Measurements from ENCODE around the gene TMEM169. TPM values are rescaled to one million over a fixed set of nuclear protein-coding genes. Genes with fewer than 3 reads are reported as not detected.

TMEM169 gene
- total RNA-seq, 1 donor from 2014 or later: 1.6 TPM

- intact Hi-C loops (cut with DNase I): no loop called here
- no peak for ATAC-seq
- DNase-seq (ENCODE audit: low spot score): no peak
These were observed 13.0 kb downstream of the TMEM169 start for GRCh38 chr2:216094701-216095100.

- intact Hi-C loops (cut with DNase I): no loop called here
- no peak for DNase-seq (ENCODE audit: low spot score)
- no peak for ATAC-seq
These were observed 17.0 kb downstream of the TMEM169 start for GRCh38 chr2:216098421-216099334.

DNA sequence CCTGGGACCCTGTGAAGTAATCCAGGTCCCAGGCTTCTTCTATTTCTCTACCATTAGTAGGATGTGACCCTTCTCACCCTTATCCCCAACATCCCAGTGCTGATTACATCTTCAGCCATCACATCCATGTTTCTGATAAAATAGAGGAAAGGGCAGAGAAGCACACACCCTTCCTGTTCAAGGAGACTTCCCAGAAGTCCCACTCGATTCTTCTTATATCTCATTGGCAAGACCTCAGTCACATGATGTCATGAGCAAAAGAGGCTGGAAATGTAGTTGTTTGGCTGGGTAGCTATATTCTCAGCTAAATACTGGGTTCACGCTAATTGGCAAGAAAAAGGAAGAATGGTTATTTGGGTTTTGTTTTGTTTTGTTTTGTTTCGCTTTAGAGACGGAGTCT, 19.4 kb downstream of the TMEM169 start:
- DNase-seq (ENCODE audit: low spot score): no peak
- ATAC-seq: no peak
- intact Hi-C loops (cut with DNase I): no loop called here

DNA sequence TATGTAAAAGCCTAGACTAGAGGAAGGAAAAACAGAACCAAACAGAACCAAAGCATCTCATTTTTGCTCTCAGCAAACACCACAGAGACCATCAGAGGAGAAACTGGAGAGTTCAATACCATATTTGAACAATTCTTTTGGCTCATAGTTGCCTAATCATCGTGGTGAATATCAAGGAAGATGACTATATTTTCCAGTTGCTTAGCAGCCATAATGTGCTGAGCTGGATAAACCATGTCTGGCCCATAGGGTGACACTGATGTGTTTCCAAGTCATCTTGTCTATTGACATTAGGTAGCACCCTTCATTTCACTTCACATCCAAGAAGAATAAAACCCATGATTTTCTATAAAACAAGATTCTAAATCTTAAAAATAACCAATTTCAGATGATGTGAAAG, 21.5 kb downstream of the TMEM169 start:
- no peak for ATAC-seq
- intact Hi-C loops (cut with DNase I): no loop called here
- no peak for DNase-seq (ENCODE audit: low spot score)

DNA sequence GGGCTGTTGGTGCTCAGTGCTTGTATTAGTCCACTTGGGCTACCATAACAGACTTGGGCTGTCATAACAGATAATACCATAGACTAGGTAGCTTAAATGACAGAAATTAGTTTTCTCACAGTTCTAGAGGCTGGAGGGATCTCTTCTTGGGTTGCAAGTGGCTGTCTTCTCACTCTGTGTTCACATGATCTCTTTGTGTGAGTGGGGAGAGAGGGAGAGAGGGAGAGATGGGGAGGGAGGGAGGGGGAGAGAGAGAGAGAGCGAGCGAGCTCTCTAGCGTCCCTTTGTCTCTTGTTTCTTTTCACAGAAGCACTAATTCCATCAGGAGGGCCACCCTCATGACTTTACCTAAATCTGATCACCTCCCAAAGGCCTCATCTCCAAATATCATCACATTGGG, 23.0 kb downstream of the TMEM169 start:
- ATAC-seq: no peak
- intact Hi-C loops (cut with DNase I): no loop called here
- DNase-seq (ENCODE audit: low spot score): no peak

DNA sequence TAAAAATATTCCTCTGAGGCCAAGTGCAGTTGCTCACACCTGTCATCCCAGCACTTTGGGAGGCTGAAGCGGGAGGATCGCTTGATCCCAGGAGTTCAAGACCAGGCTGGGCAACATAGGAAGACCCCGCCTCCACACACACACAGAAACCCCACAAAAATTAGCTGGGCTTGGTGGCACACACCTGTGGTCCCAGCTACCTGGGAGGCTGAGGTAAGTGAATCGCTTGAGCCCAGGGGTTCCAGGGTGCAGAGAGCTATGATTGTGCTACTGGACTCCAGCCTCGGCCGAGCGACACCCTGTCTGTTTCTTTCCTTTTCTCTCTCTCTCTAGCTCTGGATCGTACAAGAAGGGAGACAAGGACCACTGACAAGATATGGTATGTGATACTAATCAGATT, 25.6 kb downstream of the TMEM169 start:
- DNase-seq (ENCODE audit: low spot score) (no peak), ATAC-seq (no peak)
- intact Hi-C loops (cut with DNase I): no loop called here

DNA sequence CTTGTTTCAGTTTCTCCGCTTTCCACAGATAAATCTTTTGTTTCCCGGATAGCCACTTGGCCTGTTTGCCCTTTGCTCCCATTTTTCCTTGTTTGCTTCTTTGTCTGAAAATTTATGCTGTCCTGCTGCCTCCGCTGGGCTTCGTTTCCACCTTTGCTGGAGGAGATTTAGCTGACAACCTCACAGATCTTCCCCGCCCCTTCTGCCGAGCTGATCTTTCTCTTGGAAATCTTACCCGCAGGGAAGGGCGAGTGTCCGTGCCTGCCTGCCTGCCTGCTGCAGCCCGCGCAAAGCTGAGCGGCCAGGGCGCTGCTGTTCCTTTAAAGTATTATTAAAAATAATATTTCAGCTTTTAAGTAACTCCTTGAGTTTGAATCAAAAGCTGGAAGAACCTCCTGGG, 26.0 kb downstream of the TMEM169 start:
- intact Hi-C loops (cut with DNase I): no loop called here
- ATAC-seq (no peak), DNase-seq (ENCODE audit: low spot score) (no peak)

DNA sequence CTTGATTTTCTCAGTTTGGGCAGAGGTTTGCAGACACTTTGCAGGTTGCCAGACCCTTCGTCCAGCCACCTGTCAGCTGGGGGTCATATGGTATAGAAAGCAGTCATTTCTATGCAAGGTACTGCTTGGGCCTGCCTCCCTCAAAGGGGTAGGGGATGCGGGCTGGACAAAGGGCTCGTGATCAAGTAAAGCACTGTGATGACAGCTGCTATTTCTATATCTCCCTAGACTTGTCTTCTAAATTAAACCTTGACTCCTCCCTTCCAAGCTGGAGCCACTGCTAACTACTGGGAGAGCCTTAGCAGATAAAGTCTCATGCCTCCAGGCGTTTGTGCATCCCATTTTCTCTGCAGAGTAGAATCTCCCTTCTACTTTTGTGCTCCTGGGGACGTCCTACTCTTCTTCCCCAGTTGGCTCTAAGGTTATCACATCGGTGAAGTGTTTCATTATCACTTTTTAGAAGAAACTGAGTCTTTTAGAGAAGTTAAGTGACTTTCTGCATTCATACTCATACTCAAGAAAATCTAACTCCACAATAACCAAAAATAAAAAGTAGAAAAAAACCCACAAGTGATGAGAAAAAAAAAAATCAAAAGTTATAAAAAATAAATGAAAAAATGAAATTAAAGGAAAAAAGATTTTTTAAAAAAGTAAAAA, 26.7 kb downstream of the TMEM169 start:
- no peak for DNase-seq (ENCODE audit: low spot score)
- no peak for ATAC-seq
- intact Hi-C loops (cut with DNase I): no loop called here

GRCh38 chr2:216108967-216109921, 27.5 kb downstream of the TMEM169 start, which contains the start of gene XRCC5:
Gene XRCC5 (plus strand): TSS chr2:216109348. CDS start chr2:216109437, 89 bp downstream.
- DNase-seq (ENCODE audit: low spot score): peak; percentile 99
- ATAC-seq: peak; percentile 99
- intact Hi-C loops (cut with DNase I): no loop called here

- intact Hi-C loops (cut with DNase I): no loop called here
- ATAC-seq: peak; percentile 21
- DNase-seq (ENCODE audit: low spot score): no peak
These were observed 28.4 kb downstream of the TMEM169 start for GRCh38 chr2:216109962-216110614.

DNA sequence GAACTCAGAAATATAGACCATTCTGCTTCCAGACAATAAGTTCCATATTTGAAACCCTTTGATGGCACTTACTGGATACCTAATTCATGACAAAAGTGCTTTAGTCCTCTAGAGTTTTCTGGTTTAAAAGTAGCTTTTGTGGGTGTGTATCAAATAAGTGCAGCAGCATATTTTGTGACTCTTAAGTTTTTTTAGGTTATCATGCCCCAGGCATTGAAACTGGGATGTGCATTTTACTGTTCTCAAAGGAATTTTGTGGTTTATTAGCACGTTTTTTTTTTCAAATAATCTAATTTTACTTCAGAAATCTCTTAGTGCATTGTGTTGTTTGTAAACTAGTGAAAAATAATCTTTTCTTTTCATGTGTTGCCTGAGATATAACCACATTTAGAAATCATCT, 28.9 kb downstream of the TMEM169 start:
- ATAC-seq (no peak), DNase-seq (ENCODE audit: low spot score) (no peak)
- intact Hi-C loops (cut with DNase I): no loop called here

DNA sequence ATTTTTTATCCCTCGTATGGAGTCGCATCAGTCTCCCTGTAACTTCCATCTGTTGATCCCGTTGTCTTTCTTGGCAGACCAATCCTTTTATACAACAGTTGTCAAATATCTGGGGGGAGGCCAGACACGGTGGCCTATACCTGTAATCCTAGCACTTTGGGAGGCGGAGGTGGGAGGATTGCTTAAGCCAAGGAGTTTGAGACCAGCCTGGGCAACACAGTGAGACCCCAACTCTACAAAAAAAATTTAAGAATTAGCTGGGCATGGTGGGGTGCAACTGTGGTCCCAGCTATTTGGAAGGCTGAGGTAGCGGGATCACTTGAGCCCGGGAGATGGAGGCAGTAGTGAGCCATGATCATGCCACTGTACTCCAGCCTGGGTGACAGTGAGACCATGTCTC, 29.4 kb downstream of the TMEM169 start:
- ATAC-seq (no peak), DNase-seq (ENCODE audit: low spot score) (no peak)
- intact Hi-C loops (cut with DNase I): no loop called here

GRCh38 chr2:216112926-216113325, 31.2 kb downstream of the TMEM169 start:
- intact Hi-C loops (cut with DNase I): no loop called here
- ATAC-seq: no peak
- DNase-seq (ENCODE audit: low spot score): no peak

- intact Hi-C loops (cut with DNase I): no loop called here
- no peak for ATAC-seq
- no peak for DNase-seq (ENCODE audit: low spot score)
These were observed 31.9 kb downstream of the TMEM169 start for GRCh38 chr2:216113572-216113971.

GRCh38 chr2:216114382-216114713, 32.6 kb downstream of the TMEM169 start:
- intact Hi-C loops (cut with DNase I): no loop called here
- DNase-seq (ENCODE audit: low spot score) (peak; percentile 60), ATAC-seq (peak; percentile 21)

DNA sequence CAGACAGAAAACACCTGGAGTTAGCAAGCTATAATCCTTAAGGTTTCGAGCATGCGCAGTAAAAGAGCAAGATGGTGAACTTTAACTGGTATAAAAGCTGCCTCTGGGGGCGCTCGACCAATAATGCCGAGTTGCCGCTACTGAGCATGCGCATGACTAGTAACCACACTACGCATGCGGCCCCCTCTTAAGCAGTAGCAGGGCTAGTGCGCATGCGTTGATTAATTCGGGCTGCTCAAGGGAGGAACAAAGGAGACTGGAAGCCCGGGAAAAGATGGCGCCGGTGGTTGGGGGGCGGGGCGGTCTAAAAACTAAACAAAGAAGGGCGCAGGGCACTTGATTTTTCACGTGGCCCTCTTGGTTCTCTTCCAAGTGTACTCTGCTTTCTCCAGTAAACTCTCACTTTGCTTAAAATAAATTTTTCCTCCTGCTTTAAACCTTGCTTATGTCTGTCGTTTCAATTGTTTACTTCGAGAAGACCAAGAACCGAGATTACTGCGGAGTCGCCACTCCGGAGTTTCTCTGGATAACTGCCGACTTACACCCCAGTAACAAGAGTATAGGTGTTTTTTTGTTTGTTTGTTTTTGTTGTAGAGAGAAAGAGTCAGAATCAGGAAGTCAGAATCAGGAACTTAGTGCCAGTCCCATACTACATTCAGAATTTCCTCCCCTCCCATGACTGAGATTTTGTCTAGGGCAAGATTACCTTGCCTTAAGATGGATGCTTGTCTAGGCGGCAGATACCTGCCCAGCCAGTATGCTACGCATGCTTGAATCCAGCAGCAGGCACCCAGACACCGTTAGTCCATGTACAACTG, 33.2 kb downstream of the TMEM169 start:
- intact Hi-C loops (cut with DNase I): no loop called here
- ATAC-seq (peak; percentile 99), DNase-seq (ENCODE audit: low spot score) (peak; percentile 99)

DNA sequence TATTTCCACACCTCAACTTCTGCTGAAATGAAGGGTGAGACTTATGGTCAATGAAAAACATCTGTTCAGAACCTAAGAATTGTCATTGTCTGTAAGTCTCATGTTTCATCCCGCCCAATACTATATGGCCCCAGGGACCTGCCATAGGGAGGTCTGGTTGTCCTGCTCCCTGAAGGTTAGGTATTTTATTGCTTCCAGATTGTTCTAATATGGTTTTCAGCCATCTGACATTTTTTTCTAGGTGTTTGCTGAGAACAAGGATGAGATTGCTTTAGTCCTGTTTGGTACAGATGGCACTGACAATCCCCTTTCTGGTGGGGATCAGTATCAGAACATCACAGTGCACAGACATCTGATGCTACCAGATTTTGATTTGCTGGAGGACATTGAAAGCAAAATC, 34.7 kb downstream of the TMEM169 start:
- intact Hi-C loops (cut with DNase I): no loop called here
- no peak for ATAC-seq
- no peak for DNase-seq (ENCODE audit: low spot score)
